HepG2 (cell line): ENCODE results near the gene ATRAID. TPM values are rescaled to one million over a fixed set of nuclear protein-coding genes. Genes with fewer than 3 reads are reported as not detected.

Source experiments
- BRD4 ChIP-seq: sonication (generic); formaldehyde crosslinking; IDR thresholded peaks from 2 replicates; pipeline ENCODE4 v1.4.0; 2020; ENCODE audit warnings: missing genetic modification reagents
- ELF3 ChIP-seq: IDR thresholded peaks from 2 replicates; pipeline ENCODE4 v1.6.1; 2016; ENCODE audit warnings: missing genetic modification reagents, missing compliant biosample characterization
- GABPA ChIP-seq, 2 experiments: IDR thresholded peaks; 2 replicates each; pipeline ENCODE4 v1.6.1; 2011 to 2016; ENCODE audit warnings: low read depth in 2 of 2, low read length in 1 of 2, missing biosample characterization in 1 of 2, missing genetic modification characterization in 1 of 2
- GABPB1 ChIP-seq: IDR thresholded peaks from 2 replicates; pipeline ENCODE4 v1.6.1; 2016; ENCODE audit warnings: mild to moderate bottlenecking, missing genetic modification reagents, moderate library complexity, missing compliant biosample characterization
- GLI4 ChIP-seq: sonication (generic); formaldehyde crosslinking; IDR thresholded peaks from 2 replicates; pipeline ENCODE4 v1.5.1; 2020; ENCODE audit warnings: missing genetic modification reagents, mild to moderate bottlenecking, moderate library complexity, borderline replicate concordance
- KDM2A ChIP-seq: sonication (generic); formaldehyde crosslinking; IDR thresholded peaks from 2 replicates; pipeline ENCODE4 v1.4.0; 2020; ENCODE audit warnings: low read depth, missing genetic modification reagents, borderline replicate concordance
- KMT2B ChIP-seq: IDR thresholded peaks from 2 replicates; pipeline ENCODE4 v1.6.1; 2016; ENCODE audit warnings: missing genetic modification reagents, missing compliant biosample characterization
- MAFK ChIP-seq, 2 experiments: IDR thresholded peaks in 1 of 2; conservative IDR thresholded peaks in 1 of 2; 2 replicates each; pipeline ENCODE4 v1.6.1; 2011; ENCODE audit warnings: improper control_type of control experiment in 2 of 2, low read length in 2 of 2
- NFKBIZ ChIP-seq: IDR thresholded peaks from 2 replicates; pipeline ENCODE4 v1.6.1; 2018; ENCODE audit warnings: missing genetic modification reagents, missing compliant biosample characterization
- NR2F1 ChIP-seq, 2 experiments: fragments of 450-650 bp in 1 of 2; formaldehyde crosslinking in 1 of 2; IDR thresholded peaks; 2 replicates each; pipeline versions ENCODE4 v1.5.0 to v1.6.1; 2016 to 2020; ENCODE audit warnings: mild to moderate bottlenecking in 1 of 2, missing compliant biosample characterization in 1 of 2, missing genetic modification reagents in 1 of 2, moderate library complexity in 1 of 2
- PAXIP1 ChIP-seq: sonication (generic); formaldehyde crosslinking; conservative IDR thresholded peaks from 2 replicates; pipeline ENCODE4 v1.4.0; 2020; ENCODE audit warnings: mild to moderate bottlenecking, missing genetic modification reagents, moderate library complexity
- SOX6 ChIP-seq, 2 experiments: fragments of 450-650 bp in 1 of 2; sonication (generic) in 1 of 2; formaldehyde crosslinking in 1 of 2; IDR thresholded peaks; 2 replicates each; pipeline versions ENCODE4 v1.4.0 to v1.6.1; 2017 to 2020; ENCODE audit warnings: antibody characterized with exemption in 1 of 2, mild to moderate bottlenecking in 1 of 2, missing genetic modification reagents in 1 of 2
- UBTF ChIP-seq: sonication (generic); formaldehyde crosslinking; IDR thresholded peaks from 2 replicates; pipeline ENCODE4 v1.4.0; 2020; ENCODE audit warnings: mild to moderate bottlenecking, missing genetic modification reagents
- YEATS4 ChIP-seq: sonication (generic); formaldehyde crosslinking; IDR thresholded peaks from 2 replicates; pipeline ENCODE4 v1.4.0; 2020; ENCODE audit warnings: missing genetic modification reagents, borderline replicate concordance
- ZFY ChIP-seq: sonication (generic); formaldehyde crosslinking; IDR thresholded peaks from 2 replicates; pipeline ENCODE4 v1.4.0; 2020; ENCODE audit warnings: missing genetic modification reagents
- ZGPAT ChIP-seq: IDR thresholded peaks from 2 replicates; pipeline ENCODE4 v1.6.1; 2016; ENCODE audit warnings: mild to moderate bottlenecking
- ZNF225 ChIP-seq: sonication (generic); formaldehyde crosslinking; IDR thresholded peaks from 2 replicates; pipeline ENCODE4 v1.4.0; 2020; ENCODE audit warnings: mild to moderate bottlenecking, missing genetic modification reagents
- ZNF235 ChIP-seq: sonication (generic); formaldehyde crosslinking; IDR thresholded peaks from 2 replicates; pipeline ENCODE4 v1.8.1; 2023; ENCODE audit warnings: mild to moderate bottlenecking, missing genetic modification reagents, borderline replicate concordance
- ZNF3 ChIP-seq: IDR thresholded peaks from 2 replicates; pipeline ENCODE4 v1.7.0; 2017; ENCODE audit warnings: inconsistent platforms
- ZNF335 ChIP-seq: sonication (generic); formaldehyde crosslinking; IDR thresholded peaks from 2 replicates; pipeline ENCODE4 v1.4.0; 2020; ENCODE audit warnings: missing genetic modification reagents
- ZNF891 ChIP-seq: sonication (generic); formaldehyde crosslinking; IDR thresholded peaks from 2 replicates; pipeline ENCODE4 v1.5.0; 2020; ENCODE audit warnings: mild to moderate bottlenecking, missing genetic modification reagents
- ZSCAN31 ChIP-seq: sonication (generic); formaldehyde crosslinking; IDR thresholded peaks from 2 replicates; pipeline ENCODE4 v1.5.0; 2020; ENCODE audit warnings: low read depth, mild to moderate bottlenecking, missing genetic modification reagents
- polyA plus RNA-seq, 8 experiments: library from polyadenylated mRNA; depleted of rRNA in 3 of 8; stranded (reverse) in 7 of 8; unstranded in 1 of 8; fragments of >200 nt; fragmentation: Illumina TruSeq in 4 of 8; extraction: Trizol in 4 of 8; gene quantifications; 2 replicates each; pipeline versions ENCODE4 v1.2.1 to v1.2.3, GENCODE V29; 2011 to 2016; ENCODE audit warnings: low read depth in 4 of 8, missing spikeins in 1 of 8, mixed read lengths in 1 of 8; ENCODE audit not compliant: insufficient read depth in 1 of 8
- total RNA-seq, 5 experiments: library from RNA; depleted of rRNA; stranded (reverse); fragments of >200 nt; fragmentation: Illumina TruSeq; extraction: Trizol; gene quantifications; 2 replicates each; pipeline ENCODE4 v1.2.3, GENCODE V29; 2016; ENCODE audit warnings: low read depth in 1 of 5

ATRAID gene
- total and polyA plus RNA-seq, 2 of the 13 experiments (the other 11 are each of a cell fraction or from before 2014, with no cell fraction given), result 207 to 382 TPM

- TF ChIP-seq MAFK (conservative IDR thresholded peaks at IDR 0.05 in 1 of 2, IDR thresholded peaks at IDR 0.05 in 1 of 2; ENCODE audit: low read length in 2 of 2), result no peak
- 0 out of 2 replicates have a peak, but pooled peaks have one; percentile 30 for TF ChIP-seq ZFY (CRISPR knock-in tag)
- no peak for TF ChIP-seq ZNF3 (CRISPR knock-in tag)
- TF ChIP-seq ZNF335, result peak; percentile 62; the same call in 1 of the 2 replicates
- TF ChIP-seq SOX6 (IDR thresholded peaks at IDR 0.05), result no peak
- 0 out of 2 replicates have a peak, but pooled peaks have one; percentile 20 for TF ChIP-seq SOX6 (CRISPR knock-in tag; IDR thresholded peaks at IDR 0.05)
- no peak for TF ChIP-seq ZNF225 (CRISPR knock-in tag)
- TF ChIP-seq KMT2B (CRISPR knock-in tag), result peak; percentile 47; the same call in 1 of the 2 replicates
- no peak for TF ChIP-seq NFKBIZ (CRISPR knock-in tag)
- no peak for TF ChIP-seq NR2F1 (CRISPR knock-in tag; IDR thresholded peaks at IDR 0.05)
- 0 out of 2 replicates have a peak, but pooled peaks have one; percentile 36 for TF ChIP-seq ZGPAT (CRISPR knock-in tag)
- TF ChIP-seq ZNF891 (CRISPR knock-in tag), result no peak
- 0 out of 2 replicates have a peak, but pooled peaks have one; percentile 12 for TF ChIP-seq GABPB1 (CRISPR knock-in tag)
- no peak for TF ChIP-seq YEATS4 (CRISPR knock-in tag)
- no peak for TF ChIP-seq GLI4 (CRISPR knock-in tag)
- TF ChIP-seq ZNF235 (CRISPR knock-in tag), result no peak
- peak; percentile 42; the same call in 1 of the 2 replicates for TF ChIP-seq PAXIP1
- 0 out of 2 replicates have a peak, but pooled peaks have one; percentile 17 for TF ChIP-seq BRD4 (CRISPR knock-in tag)
- TF ChIP-seq UBTF (CRISPR knock-in tag), result 0 out of 2 replicates have a peak, but pooled peaks have one; percentile 21
- TF ChIP-seq GABPA (IDR thresholded peaks at IDR 0.05; ENCODE audit: low read depth, low read length), result no peak
- TF ChIP-seq GABPA (CRISPR knock-in tag; IDR thresholded peaks at IDR 0.05; ENCODE audit: low read depth), result no peak; the same call in 1 of the 2 replicates
- TF ChIP-seq ELF3 (CRISPR knock-in tag), result peak; percentile 97
- TF ChIP-seq ZSCAN31 (CRISPR knock-in tag), result 0 out of 2 replicates have a peak, but pooled peaks have one; percentile 33
- TF ChIP-seq KDM2A (CRISPR knock-in tag), result 0 out of 2 replicates have a peak, but pooled peaks have one; percentile 35
Observed at GRCh38 chr2:27185331-27186026, 26.4 kb upstream of the ATRAID start (continued).
